ACHN (cell line): ENCODE results near the gene MXRA5.

Experiments
- DNase-seq: peaks from one replicate; pipeline ENCODE4 v3.0.0-alpha.2; 2015
- in situ Hi-C: cut with HindIII; loops from 2 replicates; pipeline ENCODE4 v1.10.0; 2017; ENCODE audit warnings: low sequenced_read_pairs, low pct_ligation_motif_present, low pct_unique_long_range_greater_than_20kb

MXRA5 gene

GRCh38 chrX:3263681-3264126 lies 82.7 kb downstream of the MXRA5 start:
- DNase-seq: no peak
- in situ Hi-C loops: no loop called here

GRCh38 chrX:3262901-3263300 lies 83.6 kb downstream of the MXRA5 start:
- in situ Hi-C loops: no loop called here
- DNase-seq: peak; percentile 71
